Ovary (tissue), 9 donors: ENCODE data around the gene KIF6. TPM values are rescaled to one million over a fixed set of nuclear protein-coding genes. Genes with fewer than 3 reads are reported as not detected.

Experiments used
- DNase-seq, 5 donors: peaks; one replicate each; pipeline ENCODE4 v3.0.0-alpha.2; 2019 to 2020
- H3K27ac ChIP-seq, 2 donors: fragments of 200-600 bp; one replicate each; pipeline versions ENCODE4 v1.5.1 to v1.8.0; 2019 to 2022
- H3K27me3 ChIP-seq: fragments of 200-600 bp; one replicate; pipeline ENCODE4 v1.8.0; 2022
- H3K36me3 ChIP-seq: fragments of 200-600 bp; sonication (generic); one replicate; pipeline ENCODE4 v1.5.1; 2019
- H3K4me1 ChIP-seq: one replicate; pipeline ENCODE4 v1.8.1; 2013; ENCODE audit warnings: mild to moderate bottlenecking, moderate library complexity; ENCODE audit not compliant: insufficient read depth
- H3K4me3 ChIP-seq: fragments of 200-600 bp; sonication (generic); one replicate; pipeline ENCODE4 v1.5.1; 2017
- H3K9me3 ChIP-seq, 2 donors: fragments of 200-600 bp in 1 of 2; sonication (generic) in 1 of 2; one replicate each; pipeline versions ENCODE4 v1.5.1 to v1.8.1; 2013 to 2019; ENCODE audit warnings: mild to moderate bottlenecking in 1 of 2, moderate library complexity in 1 of 2
- EP300 ChIP-seq: sonication (generic); formaldehyde crosslinking; IDR thresholded peaks from one replicate; pipeline ENCODE4 v1.6.1; 2017; ENCODE audit warnings: antibody characterized with exemption
- POLR2A ChIP-seq: fragments of 450-650 bp; IDR thresholded peaks from one replicate; pipeline ENCODE4 v1.6.1; 2017; ENCODE audit warnings: antibody characterized with exemption, mild to moderate bottlenecking, moderate library complexity
- WGBS, 3 donors: extraction: QIAGEN DNeasy Blood & Tissue Kit in 1 of 3; methylation state at CpG; one replicate each; pipeline versions ENCODE4 v1.1.5 to v1.1.7; 2013 to 2017; 5-methylcytosine and 5-hydroxymethylcytosine counted together
- intact Hi-C, 4 donors: fragments of 100-400 bp; cut with DNase I; formaldehyde crosslinking; loops; one replicate each; pipeline versions ENCODE4 v1.11.0 to v1.15.1; 2022 to 2023
- polyA plus RNA-seq, 2 donors: library from polyadenylated mRNA; stranded (reverse); fragments of 200-250 nt in 1 of 2; fragments of 350-450 nt in 1 of 2; fragmentation: Illumina TruSeq in 1 of 2; extraction: RNeasy Lipid Tissue Mini Kit (QIAGEN cat#74804) in 1 of 2; gene quantifications; one replicate each; pipeline ENCODE4 v1.2.3, GENCODE V29; 2013 to 2014
- total RNA-seq, 7 donors: library from RNA; depleted of rRNA in 2 of 7; stranded (reverse); fragments of >200 nt in 2 of 7; fragmentation: NEBNext Ultra II Directional in 3 of 7; extraction: Animal tissue kit (Norgen Biotek cat#: 25700) in 3 of 7; gene quantifications; one replicate each; pipeline versions ENCODE4 v1.1.0 to v1.2.4, GENCODE V29; 2016 to 2023
- TF ChIP-seq, protein P1 (sequence below), 3 donors: fragments of 450-650 bp in 2 of 3; fragments of 200-600 bp in 1 of 3; IDR thresholded peaks; one replicate each; pipeline versions ENCODE4 v1.5.1 to v1.8.0; 2016 to 2022; ENCODE audit warnings: antibody characterized with exemption in 3 of 3, mild to moderate bottlenecking in 1 of 3
- donor health status: DM: no; HTN: no; CAD: no; lungs with moderate emphysema.
- donor health status: DM: no; HTN: no; CAD: no.
- donor health status: Bipolar disorder and iron deficiency.
- donor health status: DM: yes; HTN: yes; CAD: no.
- donor health status: DM: no; HTN: no; CAD: no.
- donor health status: DM: yes; HTN: yes; CAD: no.

Gene KIF6
- total and polyA plus RNA-seq, 9 donors, result 0.12 to 2.1 (median 0.82) TPM

GRCh38 chr6:39561536-39562266, 163.5 kb downstream of the KIF6 start:
- no peak for DNase-seq
- WGBS, 3 donors, result 48 to 62% (median 55%) methylated on average over 5 of the region's 5 CpGs
- intact Hi-C loops, result no loop called here
- Histone ChIP-seq H3K27ac (no peak overlapping the region), H3K27me3 (no peaks in the 10 kb centered on the region), H3K36me3 (no peaks in the 10 kb centered on the region), H3K9me3 (no peaks in the 10 kb centered on the region), H3K4me3 (no peak overlapping the region), H3K4me1 (no peaks in the 10 kb centered on the region)
- TF ChIP-seq EP300 (no peak), POLR2A (no peak)
- TF ChIP-seq, protein P1, sequence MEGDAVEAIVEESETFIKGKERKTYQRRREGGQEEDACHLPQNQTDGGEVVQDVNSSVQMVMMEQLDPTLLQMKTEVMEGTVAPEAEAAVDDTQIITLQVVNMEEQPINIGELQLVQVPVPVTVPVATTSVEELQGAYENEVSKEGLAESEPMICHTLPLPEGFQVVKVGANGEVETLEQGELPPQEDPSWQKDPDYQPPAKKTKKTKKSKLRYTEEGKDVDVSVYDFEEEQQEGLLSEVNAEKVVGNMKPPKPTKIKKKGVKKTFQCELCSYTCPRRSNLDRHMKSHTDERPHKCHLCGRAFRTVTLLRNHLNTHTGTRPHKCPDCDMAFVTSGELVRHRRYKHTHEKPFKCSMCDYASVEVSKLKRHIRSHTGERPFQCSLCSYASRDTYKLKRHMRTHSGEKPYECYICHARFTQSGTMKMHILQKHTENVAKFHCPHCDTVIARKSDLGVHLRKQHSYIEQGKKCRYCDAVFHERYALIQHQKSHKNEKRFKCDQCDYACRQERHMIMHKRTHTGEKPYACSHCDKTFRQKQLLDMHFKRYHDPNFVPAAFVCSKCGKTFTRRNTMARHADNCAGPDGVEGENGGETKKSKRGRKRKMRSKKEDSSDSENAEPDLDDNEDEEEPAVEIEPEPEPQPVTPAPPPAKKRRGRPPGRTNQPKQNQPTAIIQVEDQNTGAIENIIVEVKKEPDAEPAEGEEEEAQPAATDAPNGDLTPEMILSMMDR (IDR thresholded peaks at IDR 0.05), result no peak

DNA sequence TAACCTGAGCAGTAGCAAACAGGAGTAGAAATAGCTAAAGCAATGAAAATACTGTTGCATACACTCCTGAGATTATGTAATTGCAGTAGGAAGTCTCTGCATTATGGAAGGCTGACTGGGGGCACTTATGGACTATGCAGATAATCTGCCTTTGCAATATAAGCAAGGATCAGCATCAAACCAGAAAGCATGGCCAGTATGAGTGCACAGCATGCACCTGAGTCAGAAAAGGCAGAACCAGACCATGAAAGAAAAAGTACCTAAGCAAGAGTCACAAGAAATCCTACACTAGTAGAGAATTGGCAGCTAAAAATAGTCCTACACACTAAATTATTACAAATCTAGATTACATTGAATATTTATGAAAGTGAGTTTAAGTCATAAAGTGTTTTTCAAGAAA, 164.3 kb downstream of the KIF6 start:
- no peak for TF ChIP-seq POLR2A
- no peak for TF ChIP-seq EP300
- TF ChIP-seq, protein P1 (IDR thresholded peaks at IDR 0.05), result no peak
- no peak for DNase-seq
- H3K27me3 ChIP-seq, result no peaks in the 10 kb centered on the region
- no peaks in the 10 kb centered on the region for H3K4me1 ChIP-seq
- no peaks in the 10 kb centered on the region for H3K9me3 ChIP-seq
- H3K4me3 ChIP-seq, result no peak overlapping the region
- H3K27ac ChIP-seq, result no peak overlapping the region
- intact Hi-C loops, result no loop called here
- H3K36me3 ChIP-seq, result no peaks in the 10 kb centered on the region

- Histone ChIP-seq H3K4me3 (no peak overlapping the region), H3K9me3 (no peaks in the 10 kb centered on the region), H3K4me1 (no peaks in the 10 kb centered on the region), H3K36me3 (no peaks in the 10 kb centered on the region), H3K27me3 (no peaks in the 10 kb centered on the region), H3K27ac (no peak overlapping the region)
- TF ChIP-seq, protein P1 (IDR thresholded peaks at IDR 0.05), result no peak
- no peak for TF ChIP-seq EP300
- TF ChIP-seq POLR2A, result no peak
- intact Hi-C loops, result no loop called here
- no peak for DNase-seq
These were observed 166.5 kb downstream of the KIF6 start for GRCh38 chr6:39558591-39559190.

DNA sequence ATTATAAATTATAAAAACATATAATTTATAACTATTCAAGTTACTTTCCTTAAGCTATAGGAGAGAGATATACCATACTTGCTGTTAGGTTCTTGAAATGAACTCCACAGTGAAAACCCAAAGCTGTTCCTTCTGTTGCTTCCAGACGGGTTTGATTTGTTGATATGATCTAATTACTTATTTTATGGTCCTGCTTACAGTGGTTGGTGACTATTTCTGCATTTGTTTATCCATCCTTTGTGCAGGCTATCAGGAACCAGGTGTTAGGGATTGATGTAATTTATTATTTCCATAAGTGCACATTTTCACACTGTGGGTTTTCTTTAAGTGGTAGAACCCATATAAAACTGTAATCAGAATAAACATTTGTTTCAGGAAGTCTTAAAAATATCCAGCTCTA, 167.1 kb downstream of the KIF6 start:
- intact Hi-C loops, result no loop called here
- Histone ChIP-seq H3K4me3 (no peak overlapping the region), H3K36me3 (no peaks in the 10 kb centered on the region), H3K4me1 (no peaks in the 10 kb centered on the region), H3K27me3 (no peaks in the 10 kb centered on the region), H3K27ac (no peak overlapping the region), H3K9me3 (no peaks in the 10 kb centered on the region)
- TF ChIP-seq, protein P1 (IDR thresholded peaks at IDR 0.05), result no peak
- TF ChIP-seq EP300, result no peak
- TF ChIP-seq POLR2A, result no peak
- DNase-seq, result no peak
- 80 to 89% (median 85%) methylated on average over 1 of the region's 1 CpG for WGBS, 3 donors
